Lower leg skin (tissue), 4 donors: ENCODE measurements around the gene PRMT2. TPM values are rescaled to one million over a fixed set of nuclear protein-coding genes. Genes with fewer than 3 reads are reported as not detected.

Experiments
- DNase-seq, 2 donors: peaks; one replicate each; pipeline ENCODE4 v3.0.0-alpha.2; 2019; ENCODE audit warnings: low spot score in 2 of 2
- H3K4me3 ChIP-seq: fragments of 200-600 bp; sonication (generic); 2 replicates; pipeline ENCODE4 v1.5.1; 2017; ENCODE audit warnings: mild to moderate bottlenecking, low read depth; ENCODE audit not compliant: poor library complexity, severe bottlenecking
- CTCF ChIP-seq, 3 donors: fragments of 450-650 bp; IDR thresholded peaks; one replicate each; pipeline ENCODE4 v1.5.1; 2016; ENCODE audit warnings: antibody characterized with exemption in 3 of 3, mild to moderate bottlenecking in 3 of 3, moderate library complexity in 2 of 3
- POLR2A ChIP-seq, 2 donors: fragments of 450-650 bp; IDR thresholded peaks; one replicate each; pipeline ENCODE4 v1.6.1; 2016 to 2017; ENCODE audit warnings: antibody characterized with exemption in 2 of 2, mild to moderate bottlenecking in 1 of 2, moderate library complexity in 1 of 2
- WGBS, 2 donors: methylation state at CpG; one replicate each; pipeline ENCODE4 v1.1.5; 2018; 5-methylcytosine and 5-hydroxymethylcytosine counted together
- intact Hi-C: fragments of 100-400 bp; cut with DNase I; formaldehyde crosslinking; loops from one replicate; pipeline ENCODE4 v1.15.0; 2023; ENCODE audit warnings: low total_unique reads
- total RNA-seq, 4 donors: library from RNA; depleted of rRNA; stranded (reverse); fragments of >200 nt; gene quantifications; one replicate each; pipeline ENCODE4 v1.1.0, GENCODE V29; 2016

PRMT2 gene
- total RNA-seq, 4 donors from 2014 or later, result 88.0 to 115 (median 95.2) TPM

- no peak for TF ChIP-seq CTCF (IDR thresholded peaks at IDR 0.05)
- no peak for TF ChIP-seq POLR2A (IDR thresholded peaks at IDR 0.05)
- DNase-seq, result no peak
- intact Hi-C loops, result no loop called here
- 79 to 83% methylated on average over 37 to 38 of the region's 38 CpGs for WGBS, 2 donors
- no peak overlapping the region for H3K4me3 ChIP-seq
Measured at GRCh38 chr21:46598581-46599572, 36.6 kb upstream of the PRMT2 start.

GRCh38 chr21:46600305-46600704 lies 35.2 kb upstream of the PRMT2 start:
- DNase-seq, result no peak
- TF ChIP-seq POLR2A (IDR thresholded peaks at IDR 0.05) (no peak), CTCF (IDR thresholded peaks at IDR 0.05) (no peak)
- WGBS, 2 donors, result 80 to 96% methylated on average over 5 of the region's 5 CpGs

GRCh38 chr21:46600978-46601377 lies 34.5 kb upstream of the PRMT2 start:
- DNase-seq, result no peak
- 76 to 81% methylated on average over 9 of the region's 9 CpGs for WGBS, 2 donors
- intact Hi-C loops, result no loop called here
- TF ChIP-seq CTCF (IDR thresholded peaks at IDR 0.05) (no peak), POLR2A (IDR thresholded peaks at IDR 0.05) (no peak)
- H3K4me3 ChIP-seq, result no peak overlapping the region

More at GRCh38 chr21:46600305-46600704, 35.2 kb upstream of the PRMT2 start:
- H3K4me3 ChIP-seq, result no peak overlapping the region
- intact Hi-C loops, result no loop called here

- WGBS, 2 donors, result 23 to 28% methylated on average over 8 to 9 of the region's 9 CpGs
- no peak for DNase-seq
- intact Hi-C loops, result no loop called here
- no peak overlapping the region for H3K4me3 ChIP-seq
- TF ChIP-seq CTCF (IDR thresholded peaks at IDR 0.05) (no peak), POLR2A (IDR thresholded peaks at IDR 0.05) (no peak)
Measured at GRCh38 chr21:46603228-46603627, 32.2 kb upstream of the PRMT2 start.

GRCh38 chr21:46604329-46604974 lies 31.0 kb upstream of the PRMT2 start:
- 83 to 84% methylated on average over 9 of the region's 9 CpGs for WGBS, 2 donors
- no peak overlapping the region for H3K4me3 ChIP-seq
- TF ChIP-seq POLR2A (IDR thresholded peaks at IDR 0.05) (no peak), CTCF (IDR thresholded peaks at IDR 0.05) (no peak)
- intact Hi-C loops, result no loop called here
- DNase-seq, result no peak
